GM19025 (cell line): Measurements from ENCODE around the gene ADRA2C.

Experiments
- ATAC-seq: cut with Tn5 transposase; IDR thresholded peaks from one replicate; pipeline ENCODE4 v1.9.1; 2021; ENCODE audit warnings: mild to moderate bottlenecking, low read depth, moderate library complexity; ENCODE audit not compliant: unreplicated experiment

ADRA2C gene

GRCh38 chr4:3775005-3775404 lies 8.8 kb downstream of the ADRA2C start:
- ATAC-seq: no peak

- no peak for ATAC-seq
These were observed 9.4 kb downstream of the ADRA2C start for GRCh38 chr4:3775576-3775975.

GRCh38 chr4:3776166-3777032 lies 10.2 kb downstream of the ADRA2C start:
- ATAC-seq: no peak

- no peak for ATAC-seq
These were observed 10.8 kb downstream of the ADRA2C start for GRCh38 chr4:3777033-3777390.

- ATAC-seq: no peak
These were observed 11.5 kb downstream of the ADRA2C start for GRCh38 chr4:3777669-3778068.

- no peak for ATAC-seq
These were observed 13.3 kb downstream of the ADRA2C start for GRCh38 chr4:3779509-3779908.

- ATAC-seq: no peak
These were observed 14.4 kb downstream of the ADRA2C start for GRCh38 chr4:3780347-3781171.

- ATAC-seq: no peak
These were observed 15.2 kb downstream of the ADRA2C start for GRCh38 chr4:3781193-3781886.

GRCh38 chr4:3781997-3782930 lies 16.1 kb downstream of the ADRA2C start:
- no peak for ATAC-seq

GRCh38 chr4:3783693-3784306 lies 17.6 kb downstream of the ADRA2C start:
- no peak for ATAC-seq

- no peak for ATAC-seq
These were observed 18.5 kb downstream of the ADRA2C start for GRCh38 chr4:3784454-3785291.

- no peak for ATAC-seq
These were observed 19.0 kb downstream of the ADRA2C start for GRCh38 chr4:3785292-3785565.

GRCh38 chr4:3786196-3786869 lies 20.1 kb downstream of the ADRA2C start:
- ATAC-seq: no peak

- ATAC-seq: no peak
These were observed 21.5 kb downstream of the ADRA2C start for GRCh38 chr4:3787489-3788365.

- no peak for ATAC-seq
These were observed 22.1 kb downstream of the ADRA2C start for GRCh38 chr4:3788366-3788660.

GRCh38 chr4:3789587-3789986 lies 23.4 kb downstream of the ADRA2C start:
- ATAC-seq: no peak

- no peak for ATAC-seq
These were observed 23.9 kb downstream of the ADRA2C start for GRCh38 chr4:3790006-3790561.
